ENCODE data around the gene LCTL. TPM values are rescaled to one million over a fixed set of nuclear protein-coding genes. Genes with fewer than 3 reads are reported as not detected.

Gene LCTL
- not detected for total RNA-seq

- Mint-ChIP-seq H3K4me1 (peaks cover 10% of the 10 kb centered on the region), H3K36me3 (no peaks in the 10 kb centered on the region), H3K9me3 (no peaks in the 10 kb centered on the region), H3K27me3 (peaks cover 4% of the 10 kb centered on the region), H3K27ac (peak within 1 kb of the TSS; percentile 74), H3K4me3 (peak within 1 kb of the TSS; percentile 46)
- POLR2A ChIA-PET = no interaction called here
- no peak for ATAC-seq (ENCODE audit: low read depth)
- DNase-seq = no peak
Observed at GRCh38 chr15:66565741-66566144, at the start of gene LCTL. Gene LCTL, minus strand, starts transcription at chr15:66565998. Its CDS starts 633 bp downstream, at chr15:66565365.

- peaks cover 22% of the 10 kb centered on the region for H3K4me1 Mint-ChIP-seq
- H3K36me3 Mint-ChIP-seq = no peaks in the 10 kb centered on the region
Observed at GRCh38 chr15:66614951-66615760, 49.4 kb upstream of the LCTL start.

GRCh38 chr15:66614456-66614855 is 48.7 kb upstream of the LCTL start:
- POLR2A ChIA-PET = interaction anchor here (1.2 kb wide), 1 partner anchor 79 kb away, joined by 5 read pairs; no protein-coding TSS in a partner anchor
- Mint-ChIP-seq H3K27me3 (peaks cover 5% of the 10 kb centered on the region), H3K36me3 (no peaks in the 10 kb centered on the region), H3K4me1 (peaks cover 22% of the 10 kb centered on the region), H3K9me3 (no peaks in the 10 kb centered on the region), H3K4me3 (no peak overlapping the region), H3K27ac (peak overlapping the region; percentile 61)
- DNase-seq (no peak), ATAC-seq (ENCODE audit: low read depth) (no peak)

More at GRCh38 chr15:66614951-66615760, 49.4 kb upstream of the LCTL start:
- Mint-ChIP-seq H3K27ac (no peak overlapping the region), H3K27me3 (peaks cover 5% of the 10 kb centered on the region), H3K9me3 (no peaks in the 10 kb centered on the region), H3K4me3 (no peak overlapping the region)
- POLR2A ChIA-PET = interaction anchor here (1.2 kb wide), 1 partner anchor 78 kb away, joined by 5 read pairs; no protein-coding TSS in a partner anchor
- DNase-seq = no peak
- ATAC-seq (ENCODE audit: low read depth) = no peak

- Mint-ChIP-seq H3K4me1 (peaks cover 22% of the 10 kb centered on the region), H3K36me3 (no peaks in the 10 kb centered on the region), H3K27ac (peak overlapping the region; percentile 77), H3K27me3 (peaks cover 5% of the 10 kb centered on the region), H3K4me3 (no peak overlapping the region), H3K9me3 (no peaks in the 10 kb centered on the region)
- POLR2A ChIA-PET = interaction anchor here (1.2 kb wide), 1 partner anchor 80 kb away, joined by 5 read pairs; no protein-coding TSS in a partner anchor
- ATAC-seq (ENCODE audit: low read depth) = no peak
- DNase-seq = no peak
Observed at GRCh38 chr15:66613743-66614142, 47.9 kb upstream of the LCTL start.

GRCh38 chr15:66611257-66612053 is 45.7 kb upstream of the LCTL start:
- Mint-ChIP-seq H3K27me3 (peaks cover 11% of the 10 kb centered on the region), H3K9me3 (no peaks in the 10 kb centered on the region), H3K36me3 (no peaks in the 10 kb centered on the region), H3K4me3 (no peak overlapping the region), H3K27ac (no peak overlapping the region), H3K4me1 (peaks cover 10% of the 10 kb centered on the region)
- DNase-seq (no peak), ATAC-seq (ENCODE audit: low read depth) (no peak)
- POLR2A ChIA-PET = interaction anchor here (0.6 kb wide), 1 partner anchor 24 kb away, joined by 3 read pairs; no protein-coding TSS in a partner anchor

- DNase-seq (no peak), ATAC-seq (ENCODE audit: low read depth) (no peak)
- Mint-ChIP-seq H3K4me1 (peaks cover 8% of the 10 kb centered on the region), H3K9me3 (no peaks in the 10 kb centered on the region), H3K27me3 (peaks cover 16% of the 10 kb centered on the region), H3K27ac (no peak overlapping the region), H3K36me3 (no peaks in the 10 kb centered on the region), H3K4me3 (no peak overlapping the region)
- POLR2A ChIA-PET = no interaction called here
Observed at GRCh38 chr15:66609876-66610275, 44.1 kb upstream of the LCTL start.

GRCh38 chr15:66608881-66609280 is 43.1 kb upstream of the LCTL start:
- DNase-seq (no peak), ATAC-seq (ENCODE audit: low read depth) (no peak)
- H3K4me1 Mint-ChIP-seq = peaks cover 3% of the 10 kb centered on the region
- no peaks in the 10 kb centered on the region for H3K9me3 Mint-ChIP-seq
- no peak overlapping the region for H3K27ac Mint-ChIP-seq
- H3K36me3 Mint-ChIP-seq = no peaks in the 10 kb centered on the region
- peaks cover 18% of the 10 kb centered on the region for H3K27me3 Mint-ChIP-seq
- no peak overlapping the region for H3K4me3 Mint-ChIP-seq
- POLR2A ChIA-PET = no interaction called here

- POLR2A ChIA-PET = interaction anchor here (0.6 kb wide), 1 partner anchor 1323 kb away, joined by 3 read pairs; no protein-coding TSS in a partner anchor
- DNase-seq (no peak), ATAC-seq (ENCODE audit: low read depth) (no peak)
- no peak overlapping the region for H3K27ac Mint-ChIP-seq
- H3K9me3 Mint-ChIP-seq = no peaks in the 10 kb centered on the region
- H3K36me3 Mint-ChIP-seq = no peaks in the 10 kb centered on the region
- no peak overlapping the region for H3K4me3 Mint-ChIP-seq
- peaks cover 18% of the 10 kb centered on the region for H3K27me3 Mint-ChIP-seq
- H3K4me1 Mint-ChIP-seq = no peaks in the 10 kb centered on the region
Observed at GRCh38 chr15:66608159-66608558, 42.4 kb upstream of the LCTL start.

GRCh38 chr15:66603301-66604179 is 37.7 kb upstream of the LCTL start:
- POLR2A ChIA-PET = interaction anchor here (0.8 to 0.9 kb wide), 2 partner anchors 170 to 248 kb away, joined by 3 read pairs; no protein-coding TSS in a partner anchor
- H3K4me1 Mint-ChIP-seq = peaks cover 4% of the 10 kb centered on the region
- DNase-seq (peak; percentile 83), ATAC-seq (ENCODE audit: low read depth) (peak; percentile 71)
- H3K9me3 Mint-ChIP-seq = no peaks in the 10 kb centered on the region
- peaks cover 22% of the 10 kb centered on the region for H3K27me3 Mint-ChIP-seq
- H3K4me3 Mint-ChIP-seq = no peak overlapping the region
- H3K36me3 Mint-ChIP-seq = no peaks in the 10 kb centered on the region
- no peak overlapping the region for H3K27ac Mint-ChIP-seq

- Mint-ChIP-seq H3K9me3 (no peaks in the 10 kb centered on the region), H3K4me3 (no peak overlapping the region), H3K27ac (no peak overlapping the region), H3K4me1 (peaks cover 16% of the 10 kb centered on the region), H3K27me3 (peaks cover 16% of the 10 kb centered on the region), H3K36me3 (no peaks in the 10 kb centered on the region)
- DNase-seq = no peak
- POLR2A ChIA-PET = no interaction called here
- ATAC-seq (ENCODE audit: low read depth) = no peak
Observed at GRCh38 chr15:66601521-66601920, 35.7 kb upstream of the LCTL start.

- Mint-ChIP-seq H3K36me3 (no peaks in the 10 kb centered on the region), H3K4me3 (no peak overlapping the region), H3K27me3 (peaks cover 12% of the 10 kb centered on the region), H3K4me1 (peaks cover 16% of the 10 kb centered on the region), H3K9me3 (no peaks in the 10 kb centered on the region), H3K27ac (no peak overlapping the region)
- DNase-seq (no peak), ATAC-seq (ENCODE audit: low read depth) (no peak)
- POLR2A ChIA-PET = no interaction called here
Observed at GRCh38 chr15:66600240-66600627, 34.4 kb upstream of the LCTL start.

- Mint-ChIP-seq H3K27ac (peak overlapping the region; percentile 36), H3K9me3 (no peaks in the 10 kb centered on the region), H3K27me3 (peaks cover 7% of the 10 kb centered on the region), H3K4me1 (peaks cover 16% of the 10 kb centered on the region), H3K36me3 (no peaks in the 10 kb centered on the region), H3K4me3 (no peak overlapping the region)
- POLR2A ChIA-PET = no interaction called here
- no peak for DNase-seq
- no peak for ATAC-seq (ENCODE audit: low read depth)
Observed at GRCh38 chr15:66599536-66600239, 33.9 kb upstream of the LCTL start.
